KMS-11 (cell line): ENCODE results near the gene SDK1.

ENCODE experiments used
- H2AFZ ChIP-seq: fragments of 200-600 bp; sonication (generic); 2 replicates; pipeline ENCODE4 v1.6.1; 2016; ENCODE audit warnings: antibody characterized with exemption, mixed run types, low read depth
- H3K27ac ChIP-seq: fragments of 200-600 bp; sonication (generic); 2 replicates; pipeline ENCODE4 v1.6.1; 2016; ENCODE audit warnings: mild to moderate bottlenecking, mixed run types
- H3K27me3 ChIP-seq: fragments of 200-600 bp; sonication (generic); 2 replicates; pipeline ENCODE4 v1.6.1; 2017; ENCODE audit warnings: mild to moderate bottlenecking, low read depth, mixed run types, moderate library complexity; ENCODE audit not compliant: insufficient read depth
- H3K36me3 ChIP-seq: fragments of 200-600 bp; sonication (generic); 2 replicates; pipeline ENCODE4 v1.6.1; 2017; ENCODE audit warnings: mild to moderate bottlenecking, mixed run types; ENCODE audit not compliant: insufficient read depth
- H3K4me1 ChIP-seq: fragments of 200-600 bp; sonication (generic); 2 replicates; pipeline ENCODE4 v1.6.1; 2016; ENCODE audit warnings: mild to moderate bottlenecking, low read depth, mixed run types; ENCODE audit not compliant: poor library complexity, severe bottlenecking
- H3K4me2 ChIP-seq: fragments of 200-600 bp; sonication (generic); 2 replicates; pipeline ENCODE4 v1.7.0; 2016; ENCODE audit warnings: mild to moderate bottlenecking, mixed run types
- H3K4me3 ChIP-seq: fragments of 200-600 bp; sonication (generic); IDR thresholded peaks from 2 replicates; pipeline ENCODE4 v1.6.1; 2017; ENCODE audit warnings: low read depth, low read length, mixed read lengths; ENCODE audit not compliant: insufficient read depth
- H3K79me2 ChIP-seq: fragments of 200-600 bp; sonication (generic); 2 replicates; pipeline ENCODE4 v1.6.1; 2016; ENCODE audit warnings: low read depth, mixed run types; ENCODE audit not compliant: insufficient read depth
- H3K9ac ChIP-seq: fragments of 200-600 bp; sonication (generic); 2 replicates; pipeline ENCODE4 v1.6.1; 2016; ENCODE audit warnings: mild to moderate bottlenecking, mixed run types
- H4K20me1 ChIP-seq: fragments of 200-600 bp; sonication (generic); 2 replicates; pipeline ENCODE4 v1.6.1; 2016; ENCODE audit warnings: mild to moderate bottlenecking, mixed run types; ENCODE audit not compliant: insufficient read depth
- CTCF ChIP-seq: fragments of 200-600 bp; sonication (generic); conservative IDR thresholded peaks from 2 replicates; pipeline ENCODE4 v1.6.1; 2017; ENCODE audit warnings: low read depth, mild to moderate bottlenecking, antibody characterized with exemption, low read length, moderate library complexity, mixed read lengths

The SDK1 gene

GRCh38 chr7:3923307-3923918, 622.4 kb downstream of the SDK1 start:
- H3K9ac ChIP-seq, result no peak overlapping the region
- no peak overlapping the region for H3K27ac ChIP-seq
- no peaks in the 10 kb centered on the region for H3K27me3 ChIP-seq
- H4K20me1 ChIP-seq, result no peaks in the 10 kb centered on the region
- no peak overlapping the region for H2AFZ ChIP-seq
- no peaks in the 10 kb centered on the region for H3K79me2 ChIP-seq
- H3K4me3 ChIP-seq, result no peak overlapping the region
- no peaks in the 10 kb centered on the region for H3K36me3 ChIP-seq
- H3K4me2 ChIP-seq, result no peak overlapping the region
- no peaks in the 10 kb centered on the region for H3K4me1 ChIP-seq
- TF ChIP-seq CTCF, result no peak

GRCh38 chr7:3924277-3924676, 623.2 kb downstream of the SDK1 start:
- Histone ChIP-seq H3K27me3 (no peaks in the 10 kb centered on the region), H3K36me3 (no peaks in the 10 kb centered on the region)

GRCh38 chr7:3927446-3928110, 626.5 kb downstream of the SDK1 start:
- Histone ChIP-seq H3K27ac (no peak overlapping the region), H3K4me3 (no peak overlapping the region), H3K4me1 (no peaks in the 10 kb centered on the region), H2AFZ (no peak overlapping the region), H4K20me1 (no peaks in the 10 kb centered on the region), H3K79me2 (no peaks in the 10 kb centered on the region), H3K27me3 (no peaks in the 10 kb centered on the region), H3K36me3 (no peaks in the 10 kb centered on the region), H3K4me2 (no peak overlapping the region), H3K9ac (no peak overlapping the region)
- TF ChIP-seq CTCF, result no peak

More at GRCh38 chr7:3924277-3924676, 623.2 kb downstream of the SDK1 start:
- H3K4me3 ChIP-seq, result no peak overlapping the region
- H4K20me1 ChIP-seq, result no peaks in the 10 kb centered on the region
- no peaks in the 10 kb centered on the region for H3K4me1 ChIP-seq
- H3K27ac ChIP-seq, result no peak overlapping the region
- no peak for TF ChIP-seq CTCF
- H2AFZ ChIP-seq, result no peak overlapping the region
- H3K4me2 ChIP-seq, result no peak overlapping the region
- no peaks in the 10 kb centered on the region for H3K79me2 ChIP-seq
- H3K9ac ChIP-seq, result no peak overlapping the region

- H3K4me2 ChIP-seq, result no peak overlapping the region
- H2AFZ ChIP-seq, result no peak overlapping the region
- no peaks in the 10 kb centered on the region for H3K27me3 ChIP-seq
- no peaks in the 10 kb centered on the region for H3K79me2 ChIP-seq
- H3K4me3 ChIP-seq, result no peak overlapping the region
- no peaks in the 10 kb centered on the region for H3K36me3 ChIP-seq
- H3K4me1 ChIP-seq, result no peaks in the 10 kb centered on the region
- no peak overlapping the region for H3K27ac ChIP-seq
- no peak for TF ChIP-seq CTCF
- H3K9ac ChIP-seq, result no peak overlapping the region
- H4K20me1 ChIP-seq, result no peaks in the 10 kb centered on the region
Measured at GRCh38 chr7:3928727-3929515, 627.9 kb downstream of the SDK1 start.
